Activated T-cell treated with anti-CD3 and anti-CD28 coated beads for 48 hours (primary cell): ENCODE measurements around the gene ITPKB.
"Not testable (repeated sequence)": the region's sequence is repeated elsewhere in the genome, so short reads cannot be mapped to it uniquely, and the experiment has no call there.

Source experiments
- DNase-seq: peaks from one replicate; pipeline ENCODE4 v3.0.0-alpha.2; 2020; ENCODE audit warnings: low read depth

Gene ITPKB

DNA sequence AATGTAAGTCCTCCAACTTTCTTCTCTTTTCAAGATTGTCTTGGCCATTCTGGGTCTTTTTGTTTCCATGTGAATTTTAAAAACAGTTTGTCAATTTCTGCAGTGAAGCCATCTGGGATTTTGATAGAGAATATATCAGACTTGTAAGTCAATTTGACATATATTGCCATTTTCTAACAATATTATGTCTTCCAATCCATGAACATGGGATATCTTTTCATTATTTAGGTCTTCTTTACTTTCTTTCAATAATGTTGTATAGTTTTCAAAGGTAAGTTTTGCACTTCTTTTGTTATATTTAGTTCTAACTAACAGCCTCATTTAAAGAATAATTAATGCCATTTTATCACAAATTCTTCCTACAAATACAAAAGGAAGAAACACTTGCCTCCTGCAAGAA lies 117.1 kb downstream of the ITPKB start:
- no peak for DNase-seq

- DNase-seq = no peak
Measured at GRCh38 chr1:226619031-226619430, 120.1 kb downstream of the ITPKB start.

GRCh38 chr1:226618380-226618779 lies 120.7 kb downstream of the ITPKB start:
- DNase-seq = no peak

DNA sequence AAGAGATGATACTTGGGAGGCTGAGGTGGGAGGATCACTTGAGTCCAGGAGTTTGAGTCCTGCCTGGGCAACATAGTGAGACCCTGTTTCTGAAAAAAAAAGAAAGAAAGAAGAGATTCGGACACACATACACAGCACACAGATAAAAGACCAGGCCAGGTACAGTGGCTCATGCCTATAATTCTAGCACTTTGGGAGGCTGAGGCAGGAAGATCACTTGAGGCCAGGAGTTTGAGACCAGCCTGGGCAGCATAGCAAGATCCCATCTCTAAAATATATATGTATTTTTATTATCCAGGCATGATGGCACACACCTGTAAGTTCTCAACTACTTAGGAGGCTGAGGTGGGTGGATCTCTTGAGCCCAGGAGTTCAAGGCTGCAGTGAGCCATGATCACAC lies 121.4 kb downstream of the ITPKB start:
- DNase-seq = not testable (repeated sequence)

DNA sequence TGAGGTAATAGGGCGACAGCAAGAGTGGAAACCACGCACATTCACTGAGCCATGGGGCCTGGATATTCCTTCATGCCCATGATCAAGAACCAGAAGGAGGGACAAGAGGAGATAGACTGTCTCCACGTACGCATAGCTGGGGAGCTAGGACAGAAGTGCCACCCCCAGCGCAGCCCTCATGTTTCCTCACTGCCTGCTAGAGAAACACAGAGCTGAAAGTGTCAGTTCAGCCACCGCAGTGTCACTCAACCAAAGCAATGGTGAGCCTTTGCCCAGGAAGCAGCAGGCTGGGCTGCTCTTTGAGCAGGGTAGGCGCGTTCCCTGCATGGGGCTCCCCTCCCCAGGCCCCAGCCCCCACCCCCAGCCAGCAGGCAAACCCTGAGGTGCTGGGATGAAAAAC lies 122.0 kb downstream of the ITPKB start:
- no peak for DNase-seq

GRCh38 chr1:226616636-226617035 lies 122.4 kb downstream of the ITPKB start:
- no peak for DNase-seq

DNA sequence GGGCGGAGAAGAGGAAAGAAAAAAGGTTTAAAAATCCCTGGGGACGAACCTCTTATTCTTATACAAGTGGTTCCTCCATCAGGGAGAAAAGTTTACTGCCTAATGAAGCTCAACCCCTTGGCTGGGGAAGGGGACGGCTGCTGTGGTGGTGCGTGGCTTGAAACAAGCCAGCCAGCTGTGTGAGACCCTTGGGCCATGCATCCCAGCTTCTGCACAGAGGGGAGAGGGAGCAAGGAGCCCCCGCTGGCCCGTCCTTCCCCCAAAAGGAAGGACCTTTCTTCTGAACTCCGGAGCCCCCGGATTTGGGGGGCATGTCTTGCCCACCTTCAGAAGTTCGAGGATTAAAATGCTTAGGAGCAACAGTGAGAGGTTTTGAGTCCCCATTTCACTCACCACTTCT lies 123.2 kb downstream of the ITPKB start:
- no peak for DNase-seq

DNA sequence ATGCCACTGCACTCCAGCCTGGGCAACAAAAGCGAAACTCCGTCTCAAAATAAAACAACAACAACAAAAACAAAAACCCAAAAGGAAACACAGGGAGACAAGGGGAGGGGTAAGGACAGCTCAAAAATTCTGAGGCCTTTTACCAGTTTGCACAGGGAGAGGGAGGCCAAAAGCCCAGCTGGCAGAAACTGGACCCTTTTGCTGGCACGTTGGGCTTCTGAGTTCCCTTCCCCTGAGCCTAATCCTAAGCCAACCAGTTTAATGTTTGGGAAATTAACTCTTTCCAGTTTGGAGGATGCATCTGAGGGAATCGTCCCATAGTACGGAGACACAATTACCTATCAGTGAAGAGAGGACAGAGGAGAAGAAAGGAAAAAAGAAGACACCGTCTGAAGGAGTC lies 127.1 kb downstream of the ITPKB start:
- not testable (repeated sequence) for DNase-seq

- no peak for DNase-seq
Measured at GRCh38 chr1:226611301-226611700, 127.8 kb downstream of the ITPKB start.

DNA sequence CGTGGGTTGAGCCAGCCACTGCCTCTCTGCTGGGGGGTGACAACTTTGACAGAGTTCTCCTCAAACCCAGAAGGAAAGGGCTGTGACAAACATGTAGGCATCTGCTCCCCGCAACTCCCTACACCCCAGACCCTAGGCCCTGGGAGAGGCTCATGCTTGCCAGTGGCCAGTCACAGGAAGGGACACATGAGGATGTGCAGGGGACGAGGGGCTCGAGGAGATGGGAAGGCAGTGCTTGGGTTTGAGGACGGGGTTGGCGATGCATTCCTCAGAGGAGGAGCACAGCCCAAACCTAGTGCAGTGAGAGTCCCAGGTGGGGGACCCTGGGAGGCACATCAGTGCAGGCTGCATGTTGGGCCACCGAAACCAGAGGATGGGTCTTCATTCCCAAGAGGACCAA lies 128.4 kb downstream of the ITPKB start:
- no peak for DNase-seq

- no peak for DNase-seq
Measured at GRCh38 chr1:226609836-226610455, 129.1 kb downstream of the ITPKB start.

- DNase-seq = peak; percentile 64
Measured at GRCh38 chr1:226608699-226609505, 130.2 kb downstream of the ITPKB start.

DNA sequence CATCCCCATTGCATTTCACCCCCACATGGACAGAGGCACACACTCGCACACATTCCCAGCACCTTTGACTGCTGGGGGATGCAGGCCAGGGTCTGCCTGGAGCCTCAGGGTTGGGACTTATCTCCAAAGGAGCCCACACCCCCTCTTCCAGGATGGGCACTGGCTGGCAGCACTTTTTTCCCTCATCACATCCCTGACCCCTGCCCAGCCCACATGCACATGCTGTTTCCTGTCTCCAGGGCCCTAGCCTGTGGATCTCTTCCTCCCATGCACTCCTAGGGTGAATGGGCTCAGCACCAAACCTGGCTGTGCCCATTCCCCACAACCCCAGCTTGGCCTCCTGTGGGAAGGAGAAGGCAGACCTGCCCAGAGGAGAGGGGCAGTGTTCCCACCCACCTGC lies 131.3 kb downstream of the ITPKB start:
- no peak for DNase-seq

GRCh38 chr1:226607268-226607660 lies 131.8 kb downstream of the ITPKB start:
- no peak for DNase-seq

DNA sequence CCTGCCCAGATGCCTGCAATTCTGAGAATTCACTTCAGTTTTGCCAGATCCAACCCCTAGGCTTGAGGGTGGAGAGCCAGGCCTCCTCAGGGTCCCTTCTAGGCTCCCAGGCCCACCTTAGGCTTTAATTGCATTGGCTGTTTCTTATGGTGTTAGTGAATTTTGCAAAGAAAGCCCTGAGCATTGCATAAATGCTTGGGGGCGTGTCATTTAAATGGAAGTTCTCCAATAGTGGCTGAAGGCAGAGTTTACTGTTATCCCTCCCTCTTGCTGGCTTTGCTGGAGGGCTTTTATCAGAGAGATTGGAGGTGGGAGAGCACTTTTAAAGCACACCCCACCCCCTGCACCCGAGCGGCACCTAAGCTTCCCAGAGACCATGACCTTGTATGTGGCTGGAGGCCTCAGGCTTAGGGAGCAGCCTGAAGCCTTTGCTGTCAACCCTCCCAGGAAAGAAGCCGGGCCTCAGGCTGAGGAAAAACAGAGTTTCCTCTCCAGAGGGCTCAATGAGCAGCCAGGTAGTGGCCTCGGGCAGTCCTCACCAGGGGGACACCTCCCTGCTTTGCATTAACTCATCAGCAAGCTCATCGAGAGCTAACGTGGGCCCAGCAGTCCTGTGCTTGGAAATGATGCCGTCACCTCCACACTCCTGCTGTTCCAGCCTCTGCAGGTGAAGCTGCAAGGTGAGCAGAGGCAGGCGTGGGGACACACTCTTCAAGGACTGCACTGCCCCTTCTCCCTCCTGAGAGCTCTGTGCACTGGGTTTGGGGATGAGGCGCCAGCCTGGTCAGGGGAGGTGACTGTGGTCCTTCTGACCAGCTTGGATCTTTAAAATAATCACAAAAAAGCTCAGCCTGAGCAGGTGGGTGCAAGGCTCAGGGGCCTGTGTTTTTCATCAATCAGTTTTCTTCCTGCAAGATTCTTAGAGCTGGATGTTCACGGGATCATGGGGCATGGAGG lies 132.5 kb downstream of the ITPKB start:
- no peak for DNase-seq

GRCh38 chr1:226605318-226605950 lies 133.6 kb downstream of the ITPKB start:
- no peak for DNase-seq

GRCh38 chr1:226604560-226605317 lies 134.3 kb downstream of the ITPKB start:
- no peak for DNase-seq

- DNase-seq = no peak
Measured at GRCh38 chr1:226603858-226604559, 135.1 kb downstream of the ITPKB start.

GRCh38 chr1:226603022-226603857 lies 135.8 kb downstream of the ITPKB start:
- DNase-seq = no peak
